Gastroesophageal sphincter (tissue), 3 donors: Measurements from ENCODE around the gene IL1RAPL1.

Experiments used
- EP300 ChIP-seq: sonication (generic); formaldehyde crosslinking; IDR thresholded peaks from one replicate; pipeline ENCODE4 v1.6.1; 2017; ENCODE audit warnings: antibody characterized with exemption, mild to moderate bottlenecking
- POLR2A ChIP-seq, 2 donors: fragments of 450-650 bp; IDR thresholded peaks; one replicate each; pipeline ENCODE4 v1.6.1; 2017; ENCODE audit warnings: antibody characterized with exemption in 2 of 2, mild to moderate bottlenecking in 2 of 2, moderate library complexity in 1 of 2
- POLR2AphosphoS5 ChIP-seq: sonication (generic); formaldehyde crosslinking; IDR thresholded peaks from one replicate; pipeline ENCODE4 v1.6.1; 2017; ENCODE audit warnings: antibody characterized with exemption
- TF ChIP-seq, protein P1 (sequence below), 4 experiments: fragments of 200-600 bp in 2 of 4; fragments of 450-650 bp in 2 of 4; sonication (generic) in 1 of 4; IDR thresholded peaks; one replicate each; pipeline ENCODE4 v1.5.1; 2017 to 2019; ENCODE audit warnings: antibody characterized with exemption in 4 of 4, mild to moderate bottlenecking in 2 of 4, moderate library complexity in 2 of 4

DNA sequence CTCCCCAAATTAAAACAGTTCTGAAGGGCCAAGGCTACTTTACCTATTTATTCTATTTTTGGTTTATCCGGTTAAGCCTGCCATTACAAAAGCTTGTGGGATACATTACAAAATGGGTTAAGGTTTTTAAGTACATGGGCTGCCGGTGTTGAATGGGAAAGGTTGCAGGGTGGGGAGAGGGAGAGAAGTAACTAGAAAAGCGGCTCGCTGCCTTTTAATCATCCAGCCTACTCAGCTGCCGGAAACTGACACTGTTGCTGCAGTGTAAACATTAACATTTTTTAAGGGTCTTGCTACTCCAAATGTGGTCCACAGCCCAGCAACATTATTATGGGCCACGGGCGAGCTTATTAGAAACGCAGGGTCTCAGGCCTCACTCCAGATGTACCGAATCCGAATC lies 1.5 kb upstream of the IL1RAPL1 start:
- no peak for TF ChIP-seq POLR2AphosphoS5
- TF ChIP-seq, protein P1, sequence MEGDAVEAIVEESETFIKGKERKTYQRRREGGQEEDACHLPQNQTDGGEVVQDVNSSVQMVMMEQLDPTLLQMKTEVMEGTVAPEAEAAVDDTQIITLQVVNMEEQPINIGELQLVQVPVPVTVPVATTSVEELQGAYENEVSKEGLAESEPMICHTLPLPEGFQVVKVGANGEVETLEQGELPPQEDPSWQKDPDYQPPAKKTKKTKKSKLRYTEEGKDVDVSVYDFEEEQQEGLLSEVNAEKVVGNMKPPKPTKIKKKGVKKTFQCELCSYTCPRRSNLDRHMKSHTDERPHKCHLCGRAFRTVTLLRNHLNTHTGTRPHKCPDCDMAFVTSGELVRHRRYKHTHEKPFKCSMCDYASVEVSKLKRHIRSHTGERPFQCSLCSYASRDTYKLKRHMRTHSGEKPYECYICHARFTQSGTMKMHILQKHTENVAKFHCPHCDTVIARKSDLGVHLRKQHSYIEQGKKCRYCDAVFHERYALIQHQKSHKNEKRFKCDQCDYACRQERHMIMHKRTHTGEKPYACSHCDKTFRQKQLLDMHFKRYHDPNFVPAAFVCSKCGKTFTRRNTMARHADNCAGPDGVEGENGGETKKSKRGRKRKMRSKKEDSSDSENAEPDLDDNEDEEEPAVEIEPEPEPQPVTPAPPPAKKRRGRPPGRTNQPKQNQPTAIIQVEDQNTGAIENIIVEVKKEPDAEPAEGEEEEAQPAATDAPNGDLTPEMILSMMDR (IDR thresholded peaks at IDR 0.05) = no peak
- TF ChIP-seq EP300 = no peak
- TF ChIP-seq POLR2A (IDR thresholded peaks at IDR 0.05) = no peak
